PFSK-1 (cell line): ENCODE measurements around the gene LPCAT1.

Source experiments
- FOXP2 ChIP-seq: optimal IDR thresholded peaks from 2 replicates; pipeline ENCODE3; 2011; ENCODE audit warnings: borderline replicate concordance, control low read depth, inconsistent platforms; ENCODE audit not compliant: insufficient read depth; ENCODE audit errors: extremely low read length, extremely low read depth
- POLR2AphosphoS5 ChIP-seq: IDR thresholded peaks from 2 replicates; pipeline ENCODE4 v1.6.1; 2012; ENCODE audit warnings: low read depth, mild to moderate bottlenecking, control low read depth, low read length, moderate library complexity
- REST ChIP-seq, 2 experiments: IDR thresholded peaks; 2 replicates each; pipeline versions ENCODE4 v1.6.1 to v1.8.0; 2011 to 2012; ENCODE audit warnings: low read depth in 2 of 2, low read length in 2 of 2, control low read depth in 1 of 2, inconsistent platforms in 1 of 2, mild to moderate bottlenecking in 1 of 2, moderate library complexity in 1 of 2; ENCODE audit not compliant: insufficient read depth in 1 of 2
- SIN3A ChIP-seq: IDR thresholded peaks from 2 replicates; pipeline ENCODE4 v1.6.1; 2012; ENCODE audit warnings: mild to moderate bottlenecking, low read length, moderate library complexity, borderline replicate concordance; ENCODE audit not compliant: insufficient read depth
- TAF1 ChIP-seq: IDR thresholded peaks from 2 replicates; pipeline ENCODE4 v1.6.1; 2012; ENCODE audit warnings: low read length, control low read depth, borderline replicate concordance; ENCODE audit not compliant: insufficient read depth

LPCAT1 gene

GRCh38 chr5:1541702-1542400 is 18.1 kb upstream of the LPCAT1 start:
- TF ChIP-seq FOXP2 (no peak), TAF1 (no peak), POLR2AphosphoS5 (no peak), SIN3A (no peak), REST (IDR thresholded peaks at IDR 0.05; ENCODE audit: insufficient read depth in 1 of 2, low read depth in 2 of 2, low read length in 2 of 2) (no peak)

- TF ChIP-seq TAF1 = no peak
- TF ChIP-seq FOXP2 = no peak
- no peak for TF ChIP-seq REST (IDR thresholded peaks at IDR 0.05; ENCODE audit: insufficient read depth in 1 of 2, low read depth in 2 of 2, low read length in 2 of 2)
- no peak for TF ChIP-seq POLR2AphosphoS5
Observed at GRCh38 chr5:1540831-1541701, 17.3 kb upstream of the LPCAT1 start.

GRCh38 chr5:1540166-1540565 is 16.4 kb upstream of the LPCAT1 start:
- no peak for TF ChIP-seq FOXP2
- TF ChIP-seq SIN3A = no peak
- no peak for TF ChIP-seq POLR2AphosphoS5
- TF ChIP-seq TAF1 = no peak
- TF ChIP-seq REST (IDR thresholded peaks at IDR 0.05; ENCODE audit: insufficient read depth in 1 of 2, low read depth in 2 of 2, low read length in 2 of 2) = 0 out of 4 replicates have a peak, but pooled peaks of 1 of the 2 experiments have one; percentile 14

GRCh38 chr5:1538741-1539392 is 15.1 kb upstream of the LPCAT1 start:
- TF ChIP-seq SIN3A = no peak
- no peak for TF ChIP-seq TAF1
- no peak for TF ChIP-seq FOXP2

DNA sequence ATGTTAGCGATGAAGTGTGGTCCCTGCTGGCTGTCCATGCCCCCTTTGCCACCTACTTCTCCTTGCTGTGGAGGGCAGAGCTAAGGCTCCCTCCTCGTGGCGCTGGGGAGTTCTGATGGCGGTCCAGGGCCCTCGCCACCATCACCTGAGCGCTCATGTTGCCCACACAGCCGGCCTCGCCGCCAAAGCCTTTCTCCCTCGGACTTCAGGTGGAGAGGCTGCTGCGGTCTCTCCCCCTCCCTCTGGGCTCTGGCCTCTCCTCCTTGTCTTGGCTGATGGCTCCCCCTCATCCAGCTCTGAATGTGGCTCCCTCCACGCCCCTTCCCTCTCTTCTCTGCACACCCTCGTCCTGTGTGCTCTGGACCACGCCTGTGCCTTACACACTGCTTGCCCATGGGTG is 14.5 kb upstream of the LPCAT1 start:
- no peak for TF ChIP-seq FOXP2
- TF ChIP-seq REST (IDR thresholded peaks at IDR 0.05; ENCODE audit: insufficient read depth in 1 of 2, low read depth in 2 of 2, low read length in 2 of 2) = no peak
- no peak for TF ChIP-seq SIN3A
- no peak for TF ChIP-seq TAF1
- TF ChIP-seq POLR2AphosphoS5 = no peak
